HG03066 (cell line): ENCODE data around the gene ST8SIA6.
"Not testable (repeated sequence)": the region's sequence is repeated elsewhere in the genome, so short reads cannot be mapped to it uniquely, and the experiment has no call there.

Experiments used
- ATAC-seq: cut with Tn5 transposase; IDR thresholded peaks from one replicate; pipeline ENCODE4 v1.9.1; 2021; ENCODE audit warnings: low read depth; ENCODE audit not compliant: unreplicated experiment

ST8SIA6 gene

GRCh38 chr10:17460756-17461155, 6.4 kb upstream of the ST8SIA6 start:
- ATAC-seq: no peak

GRCh38 chr10:17457083-17457482, 2.7 kb upstream of the ST8SIA6 start:
- no peak for ATAC-seq

- ATAC-seq: no peak
Observed at GRCh38 chr10:17456032-17456548, 1.7 kb upstream of the ST8SIA6 start.

- ATAC-seq: no peak
Observed at GRCh38 chr10:17455015-17455520, 673 bp upstream of the ST8SIA6 start.

GRCh38 chr10:17453373-17454091, 863 bp downstream of the ST8SIA6 start:
- no peak for ATAC-seq

- no peak for ATAC-seq
Observed at GRCh38 chr10:17453035-17453372, 1.4 kb downstream of the ST8SIA6 start.

- no peak for ATAC-seq
Observed at GRCh38 chr10:17452060-17452841, 2.1 kb downstream of the ST8SIA6 start.

- ATAC-seq: no peak
Observed at GRCh38 chr10:17450024-17450423, 4.4 kb downstream of the ST8SIA6 start.

- no peak for ATAC-seq
Observed at GRCh38 chr10:17445400-17445998, 8.9 kb downstream of the ST8SIA6 start.

- no peak for ATAC-seq
Observed at GRCh38 chr10:17444388-17444714, 10.0 kb downstream of the ST8SIA6 start.

- peak; percentile 77 for ATAC-seq
Observed at GRCh38 chr10:17443707-17444387, 10.5 kb downstream of the ST8SIA6 start.

GRCh38 chr10:17438583-17438982, 15.8 kb downstream of the ST8SIA6 start:
- ATAC-seq: no peak

GRCh38 chr10:17436578-17436977, 17.8 kb downstream of the ST8SIA6 start:
- ATAC-seq: not testable (repeated sequence)

GRCh38 chr10:17435953-17436352, 18.4 kb downstream of the ST8SIA6 start:
- no peak for ATAC-seq

- no peak for ATAC-seq
Observed at GRCh38 chr10:17435187-17435586, 19.2 kb downstream of the ST8SIA6 start.

- ATAC-seq: no peak
Observed at GRCh38 chr10:17432723-17433122, 21.7 kb downstream of the ST8SIA6 start.

- no peak for ATAC-seq
Observed at GRCh38 chr10:17431871-17432311, 22.5 kb downstream of the ST8SIA6 start.

GRCh38 chr10:17430647-17431355, 23.6 kb downstream of the ST8SIA6 start:
- ATAC-seq: no peak

GRCh38 chr10:17429490-17429889, 24.9 kb downstream of the ST8SIA6 start:
- no peak for ATAC-seq
